Neural progenitor cell (in vitro differentiated cells): ENCODE results near the gene SERP2. TPM values are rescaled to one million over a fixed set of nuclear protein-coding genes. Genes with fewer than 3 reads are reported as not detected.
A peak's percentile ranks its signal among the peaks of the same experiment; 100 is the strongest.

Experiments used
- DNase-seq: peaks from one replicate; pipeline ENCODE4 v3.0.0-alpha.2; 2016; ENCODE audit warnings: low spot score
- H2AFZ ChIP-seq: fragments of 200-600 bp; sonication (generic); replicated peaks from 2 replicates; pipeline ENCODE4 v1.6.1; 2016; ENCODE audit warnings: antibody characterized with exemption
- H3F3A ChIP-seq: fragments of 200-600 bp; sonication (generic); 2 replicates; pipeline ENCODE4 v1.6.1; 2016; ENCODE audit warnings: antibody characterized with exemption, low read depth
- H3K27ac ChIP-seq: fragments of 200-600 bp; sonication (generic); 2 replicates; pipeline ENCODE4 v1.5.1; 2016; ENCODE audit warnings: mild to moderate bottlenecking
- H3K27me3 ChIP-seq: fragments of 200-600 bp; sonication (generic); 2 replicates; pipeline ENCODE4 v1.6.1; 2016; ENCODE audit warnings: mild to moderate bottlenecking, moderate library complexity
- H3K36me3 ChIP-seq: fragments of 200-600 bp; sonication (generic); 2 replicates; pipeline ENCODE4 v1.5.1; 2016
- H3K4me1 ChIP-seq: fragments of 200-600 bp; sonication (generic); 2 replicates; pipeline ENCODE4 v1.6.1; 2016; ENCODE audit warnings: mixed run types
- H3K4me2 ChIP-seq: fragments of 200-600 bp; sonication (generic); 2 replicates; pipeline ENCODE4 v1.6.1; 2016
- H3K4me3 ChIP-seq: fragments of 200-600 bp; sonication (generic); 2 replicates; pipeline ENCODE4 v1.5.1; 2016
- H3K79me2 ChIP-seq: fragments of 200-600 bp; sonication (generic); 2 replicates; pipeline ENCODE4 v1.6.1; 2016; ENCODE audit warnings: low read depth
- H3K9ac ChIP-seq: fragments of 200-600 bp; sonication (generic); 2 replicates; pipeline ENCODE4 v1.6.1; 2016
- H3K9me3 ChIP-seq: fragments of 200-600 bp; sonication (generic); 2 replicates; pipeline ENCODE4 v1.5.1; 2016; ENCODE audit warnings: low read depth
- H4K20me1 ChIP-seq: fragments of 200-600 bp; sonication (generic); 2 replicates; pipeline ENCODE4 v1.6.1; 2016; ENCODE audit warnings: low read depth
- H3K27ac Mint-ChIP-seq: 3 replicates; pipeline ENCODE4 v1.8.0; 2021; ENCODE audit warnings: mixed read lengths
- H3K27me3 Mint-ChIP-seq: 2 replicates; pipeline ENCODE4 v1.8.0; 2022; ENCODE audit warnings: low read depth, mild to moderate bottlenecking, inconsistent platforms, moderate library complexity, mixed read lengths; ENCODE audit not compliant: insufficient read depth
- H3K36me3 Mint-ChIP-seq: 3 replicates; pipeline ENCODE4 v1.8.0; 2021; ENCODE audit warnings: mixed read lengths
- H3K4me1 Mint-ChIP-seq: 3 replicates; pipeline ENCODE4 v1.8.0; 2021; ENCODE audit warnings: mixed read lengths
- H3K4me3 Mint-ChIP-seq: 3 replicates; pipeline ENCODE4 v1.8.0; 2021; ENCODE audit warnings: mild to moderate bottlenecking, moderate library complexity, mixed read lengths
- H3K9me3 Mint-ChIP-seq: 3 replicates; pipeline ENCODE4 v1.8.0; 2020; ENCODE audit warnings: mixed read lengths
- CTCF ChIP-seq: fragments of 200-600 bp; sonication (generic); IDR thresholded peaks from 2 replicates; pipeline ENCODE4 v1.5.1; 2017; ENCODE audit warnings: antibody characterized with exemption, mild to moderate bottlenecking
- EZH2 ChIP-seq: fragments of 200-600 bp; sonication (generic); IDR thresholded peaks from 2 replicates; pipeline ENCODE4 v1.6.1; 2017; ENCODE audit warnings: antibody characterized with exemption, mild to moderate bottlenecking, moderate library complexity
- EZH2phosphoT487 ChIP-seq: fragments of 200-600 bp; sonication (generic); IDR thresholded peaks from 2 replicates; pipeline ENCODE4 v1.6.1; 2017; ENCODE audit warnings: antibody characterized with exemption
- total RNA-seq: library from RNA; depleted of rRNA; stranded (reverse); fragments of >200 nt; gene quantifications from 2 replicates; pipeline ENCODE4 v1.2.3, GENCODE V29; 2015; ENCODE audit warnings: low replicate concordance

The SERP2 gene
- total RNA-seq, 1 donor from 2014 or later = 8.1 TPM

- H3K36me3 Mint-ChIP-seq = peaks cover 31% of the 10 kb centered on the region
- H3K4me3 Mint-ChIP-seq = peak overlapping the region; percentile 98
- Histone ChIP-seq H3K9ac (peak overlapping the region; percentile 71), H3K4me1 (peaks cover 27% of the 10 kb centered on the region), H3K36me3 (peaks cover 14% of the 10 kb centered on the region), H3K4me3 (peak overlapping the region; percentile 84), H3K4me2 (peak overlapping the region; percentile 97), H3K9me3 (no peaks in the 10 kb centered on the region), H3F3A (peaks cover 56% of the 10 kb centered on the region), H3K27ac (no peak overlapping the region), H3K79me2 (peaks cover 56% of the 10 kb centered on the region), H4K20me1 (peaks cover 49% of the 10 kb centered on the region), H3K27me3 (no peaks in the 10 kb centered on the region), H2AFZ (no peak overlapping the region)
- TF ChIP-seq EZH2 (no peak), EZH2phosphoT487 (no peak), CTCF (no peak)
- DNase-seq = no peak
- H3K4me1 Mint-ChIP-seq = peaks cover 46% of the 10 kb centered on the region
- H3K9me3 Mint-ChIP-seq = no peaks in the 10 kb centered on the region
- peaks cover 2% of the 10 kb centered on the region for H3K27me3 Mint-ChIP-seq
- no peak overlapping the region for H3K27ac Mint-ChIP-seq
Observed at GRCh38 chr13:44433863-44434765, 60.5 kb downstream of the SERP2 start.

- Mint-ChIP-seq H3K4me3 (peak overlapping the region; percentile 98), H3K36me3 (peaks cover 31% of the 10 kb centered on the region), H3K27ac (no peak overlapping the region), H3K27me3 (peaks cover 2% of the 10 kb centered on the region), H3K4me1 (peaks cover 51% of the 10 kb centered on the region), H3K9me3 (no peaks in the 10 kb centered on the region)
- Histone ChIP-seq H2AFZ (no peak overlapping the region), H3K4me1 (peaks cover 27% of the 10 kb centered on the region), H3K36me3 (peaks cover 14% of the 10 kb centered on the region), H3K4me2 (peak overlapping the region; percentile 97), H3K9ac (peak overlapping the region; percentile 71), H3K27me3 (no peaks in the 10 kb centered on the region), H4K20me1 (peaks cover 49% of the 10 kb centered on the region), H3K27ac (no peak overlapping the region), H3K9me3 (no peaks in the 10 kb centered on the region), H3K79me2 (peaks cover 62% of the 10 kb centered on the region), H3K4me3 (peak overlapping the region; percentile 84), H3F3A (peaks cover 62% of the 10 kb centered on the region)
- DNase-seq = no peak
- TF ChIP-seq EZH2 (no peak), EZH2phosphoT487 (no peak), CTCF (no peak)
Observed at GRCh38 chr13:44434766-44435141, 61.1 kb downstream of the SERP2 start.

GRCh38 chr13:44435142-44435918 lies 61.7 kb downstream of the SERP2 start:
- Mint-ChIP-seq H3K27me3 (peaks cover 2% of the 10 kb centered on the region), H3K36me3 (peaks cover 31% of the 10 kb centered on the region), H3K9me3 (no peaks in the 10 kb centered on the region), H3K4me1 (peaks cover 55% of the 10 kb centered on the region), H3K27ac (peak overlapping the region; percentile 99), H3K4me3 (peak overlapping the region; percentile 98)
- peak; percentile 99 for DNase-seq
- H3K27ac ChIP-seq = peak overlapping the region; percentile 99
- peak overlapping the region; percentile 84 for H3K4me3 ChIP-seq
- peaks cover 49% of the 10 kb centered on the region for H4K20me1 ChIP-seq
- H3K79me2 ChIP-seq = peaks cover 62% of the 10 kb centered on the region
- no peaks in the 10 kb centered on the region for H3K9me3 ChIP-seq
- TF ChIP-seq EZH2 = no peak
- TF ChIP-seq CTCF = no peak
- no peak for TF ChIP-seq EZH2phosphoT487
- H3F3A ChIP-seq = peaks cover 68% of the 10 kb centered on the region
- no peaks in the 10 kb centered on the region for H3K27me3 ChIP-seq
- peaks cover 14% of the 10 kb centered on the region for H3K36me3 ChIP-seq
- peak overlapping the region; percentile 99 for H3K9ac ChIP-seq
- H2AFZ ChIP-seq = no peak overlapping the region
- peaks cover 27% of the 10 kb centered on the region for H3K4me1 ChIP-seq
- H3K4me2 ChIP-seq = peak overlapping the region; percentile 97
